Body of pancreas (tissue), 4 donors: ENCODE data around the gene EDAR. TPM values are rescaled to one million over a fixed set of nuclear protein-coding genes. Genes with fewer than 3 reads are reported as not detected.
A peak's percentile ranks its signal among the peaks of the same experiment; 100 is the strongest.

ENCODE experiments used
- ATAC-seq: fragments of 150-250 bp; one replicate; pipeline ENCODE4 v1.9.1; 2016
- DNase-seq, 4 donors: peaks; one replicate each; pipeline ENCODE4 v3.0.0-alpha.2; 2019
- H3K27ac ChIP-seq, 4 donors: fragments of 200-600 bp; sonication (generic); 1 replicate in 3 of 4; 2 replicates in 1 of 4; pipeline versions ENCODE4 v1.5.1 to v1.6.1; 2016 to 2019; ENCODE audit warnings: mild to moderate bottlenecking in 1 of 4, mixed read lengths in 1 of 4, moderate library complexity in 1 of 4
- H3K27me3 ChIP-seq, 2 donors: fragments of 200-600 bp; sonication (generic); one replicate each; pipeline ENCODE4 v1.6.0; 2016; ENCODE audit warnings: mild to moderate bottlenecking in 1 of 2
- H3K36me3 ChIP-seq, 2 donors: fragments of 200-600 bp; sonication (generic); replicated peaks in 1 of 2; 2 replicates each; pipeline ENCODE4 v1.5.1; 2016; ENCODE audit warnings: low read depth in 2 of 2; ENCODE audit not compliant: insufficient read depth in 1 of 2
- H3K4me1 ChIP-seq: fragments of 200-600 bp; sonication (generic); one replicate; pipeline ENCODE4 v1.6.0; 2016
- H3K4me3 ChIP-seq, 2 donors: fragments of 200-600 bp; sonication (generic); 1 replicate in 1 of 2; 2 replicates in 1 of 2; pipeline ENCODE4 v1.5.1; 2016 to 2019
- H3K9me3 ChIP-seq, 3 donors: fragments of 200-600 bp; sonication (generic); 1 replicate in 2 of 3; 2 replicates in 1 of 3; pipeline ENCODE4 v1.5.1; 2016
- CTCF ChIP-seq, 7 experiments: fragments of 450-650 bp in 4 of 7; fragments of 200-600 bp in 3 of 7; sonication (generic) in 3 of 7; IDR thresholded peaks; one replicate each; pipeline ENCODE4 v1.5.1; 2016 to 2019; ENCODE audit warnings: antibody characterized with exemption in 7 of 7
- POLR2A ChIP-seq, 3 donors: fragments of 450-650 bp; IDR thresholded peaks; one replicate each; pipeline ENCODE4 v1.6.1; 2016; ENCODE audit warnings: antibody characterized with exemption in 3 of 3, mild to moderate bottlenecking in 2 of 3
- WGBS, 2 donors: methylation state at CpG; one replicate each; pipeline ENCODE4 v1.1.5; 2017; 5-methylcytosine and 5-hydroxymethylcytosine counted together
- intact Hi-C: fragments of 100-400 bp; cut with DNase I; formaldehyde crosslinking; loops from one replicate; pipeline ENCODE4 v1.15.1; 2023
- total RNA-seq, 2 donors: library from RNA; depleted of rRNA; stranded (reverse); fragments of >200 nt; gene quantifications; one replicate each; pipeline ENCODE4 v1.1.0, GENCODE V29; 2016

The EDAR gene
- total RNA-seq, 2 donors from 2014 or later, result not detected

GRCh38 chr2:108937367-108938017 lies 51.5 kb downstream of the EDAR start:
- DNase-seq (no peak), ATAC-seq (no peak)
- TF ChIP-seq POLR2A (IDR thresholded peaks at IDR 0.05), result no peak
- TF ChIP-seq CTCF (IDR thresholded peaks at IDR 0.05), result peak in 1 of 7 experiments; percentile 6
- H3K4me3 ChIP-seq, result no peak overlapping the region
- intact Hi-C loops, result no loop called here
- H3K36me3 ChIP-seq, result no peaks in the 10 kb centered on the region
- H3K4me1 ChIP-seq, result no peaks in the 10 kb centered on the region
- no peak overlapping the region for H3K27ac ChIP-seq
- no peaks in the 10 kb centered on the region for H3K27me3 ChIP-seq
- H3K9me3 ChIP-seq, result no peaks in the 10 kb centered on the region
- 60 to 69% methylated on average over 5 of the region's 5 CpGs for WGBS, 2 donors

GRCh38 chr2:108936866-108937265 lies 52.2 kb downstream of the EDAR start:
- intact Hi-C loops, result no loop called here
- WGBS, 2 donors, result 49 to 73% methylated on average over 3 to 7 of the region's 7 CpGs

GRCh38 chr2:108936076-108936864 lies 52.8 kb downstream of the EDAR start:
- Histone ChIP-seq H3K27me3 (no peaks in the 10 kb centered on the region), H3K9me3 (no peaks in the 10 kb centered on the region), H3K4me3 (no peak overlapping the region), H3K4me1 (no peaks in the 10 kb centered on the region), H3K27ac (no peak overlapping the region), H3K36me3 (no peaks in the 10 kb centered on the region)
- intact Hi-C loops, result no loop called here
- DNase-seq (no peak), ATAC-seq (no peak)
- whole genome bisulfite sequencing, 2 donors, result 77 to 83% methylated on average over 14 to 16 of the region's 17 CpGs
- TF ChIP-seq POLR2A (IDR thresholded peaks at IDR 0.05), result no peak
- TF ChIP-seq CTCF (IDR thresholded peaks at IDR 0.05), result no peak

More at GRCh38 chr2:108936866-108937265, 52.2 kb downstream of the EDAR start:
- H3K9me3 ChIP-seq, result no peaks in the 10 kb centered on the region
- H3K27me3 ChIP-seq, result no peaks in the 10 kb centered on the region
- no peak for DNase-seq
- no peak overlapping the region for H3K4me3 ChIP-seq
- no peak for ATAC-seq
- no peaks in the 10 kb centered on the region for H3K4me1 ChIP-seq
- no peak overlapping the region for H3K27ac ChIP-seq
- no peaks in the 10 kb centered on the region for H3K36me3 ChIP-seq
- no peak for TF ChIP-seq POLR2A (IDR thresholded peaks at IDR 0.05)
- TF ChIP-seq CTCF (IDR thresholded peaks at IDR 0.05), result no peak

- no peak overlapping the region for H3K4me3 ChIP-seq
- TF ChIP-seq POLR2A (IDR thresholded peaks at IDR 0.05) (no peak), CTCF (IDR thresholded peaks at IDR 0.05) (no peak)
- no peaks in the 10 kb centered on the region for H3K27me3 ChIP-seq
- intact Hi-C loops, result no loop called here
- 37 to 38% methylated on average over 5 of the region's 5 CpGs for WGBS, 2 donors
- H3K9me3 ChIP-seq, result no peaks in the 10 kb centered on the region
- DNase-seq, result no peak
- no peaks in the 10 kb centered on the region for H3K4me1 ChIP-seq
- no peaks in the 10 kb centered on the region for H3K36me3 ChIP-seq
- H3K27ac ChIP-seq, result no peak overlapping the region
- ATAC-seq, result no peak
Observed at GRCh38 chr2:108935271-108935741, 53.7 kb downstream of the EDAR start.
